ENCODE results near the gene CTSL. TPM values are rescaled to one million over a fixed set of nuclear protein-coding genes. Genes with fewer than 3 reads are reported as not detected.

Gene CTSL
- total RNA-seq: 107 TPM

DNA sequence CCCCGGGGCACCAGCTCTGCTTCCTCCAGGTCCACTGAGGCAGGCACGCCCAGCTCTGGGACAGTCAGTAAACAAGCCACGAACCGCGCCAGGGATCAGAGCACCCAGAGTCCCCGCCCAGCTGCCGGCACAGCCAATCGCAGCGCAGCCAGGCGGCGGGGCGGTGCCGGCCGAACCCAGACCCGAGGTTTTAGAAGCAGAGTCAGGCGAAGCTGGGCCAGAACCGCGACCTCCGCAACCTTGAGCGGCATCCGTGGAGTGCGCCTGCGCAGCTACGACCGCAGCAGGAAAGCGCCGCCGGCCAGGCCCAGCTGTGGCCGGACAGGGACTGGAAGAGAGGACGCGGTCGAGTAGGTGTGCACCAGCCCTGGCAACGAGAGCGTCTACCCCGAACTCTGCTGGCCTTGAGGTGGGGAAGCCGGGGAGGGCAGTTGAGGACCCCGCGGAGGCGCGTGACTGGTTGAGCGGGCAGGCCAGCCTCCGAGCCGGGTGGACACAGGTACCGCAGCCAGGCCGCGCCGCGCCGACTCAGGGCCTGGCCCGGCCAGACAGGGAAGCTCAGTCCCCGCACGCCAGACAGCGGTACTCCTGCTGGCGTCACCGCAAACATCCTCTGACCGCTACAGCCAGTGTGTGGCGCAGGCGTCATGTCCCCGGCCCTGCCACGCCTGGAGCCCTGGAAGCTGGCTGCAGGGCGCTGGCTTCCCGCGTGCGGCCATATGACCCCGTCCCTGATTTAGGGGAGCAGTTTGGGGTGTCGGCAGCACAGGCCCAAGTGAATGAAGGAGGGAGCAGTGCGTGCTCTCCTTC, at the start of gene CTSL:
Gene CTSL, plus strand, starts transcription at position 220 of the 810 bp plus-strand sequence. CDS start 1,485 bp downstream, outside the sequence.
- peak; percentile 93 for DNase-seq (ENCODE audit: low spot score)

GRCh38 chr9:87676976-87677775, 48.7 kb upstream of the CTSL start:
- peak; percentile 68 for DNase-seq (ENCODE audit: low spot score)

GRCh38 chr9:87677776-87678587, 47.9 kb upstream of the CTSL start:
- no peak for DNase-seq (ENCODE audit: low spot score)

- DNase-seq (ENCODE audit: low spot score): peak; percentile 51
Measured at GRCh38 chr9:87678650-87679355, 47.1 kb upstream of the CTSL start.

- no peak for DNase-seq (ENCODE audit: low spot score)
Measured at GRCh38 chr9:87681271-87682061, 44.5 kb upstream of the CTSL start.

DNA sequence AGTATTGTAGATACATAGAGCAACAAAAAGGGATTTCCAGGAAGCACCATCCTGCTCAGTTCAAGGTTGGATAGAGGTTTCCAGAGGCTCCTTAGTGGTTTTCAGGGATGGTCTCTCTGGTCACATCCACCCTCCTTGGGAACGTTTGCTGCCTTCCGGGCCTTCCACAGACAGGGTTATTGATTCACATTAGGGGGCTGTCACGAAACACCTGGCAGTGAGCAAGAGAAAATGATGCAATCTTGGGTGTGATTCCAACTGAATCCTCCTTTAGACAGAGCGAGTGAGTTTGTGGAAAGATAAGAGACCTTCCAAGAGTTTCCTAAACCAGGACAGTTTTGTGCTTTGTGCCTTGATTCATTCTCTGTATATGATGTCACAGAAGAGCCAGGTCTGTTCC, 43.8 kb upstream of the CTSL start:
- no peak for DNase-seq (ENCODE audit: low spot score)

GRCh38 chr9:87682618-87683017, 43.3 kb upstream of the CTSL start:
- DNase-seq (ENCODE audit: low spot score): no peak

DNA sequence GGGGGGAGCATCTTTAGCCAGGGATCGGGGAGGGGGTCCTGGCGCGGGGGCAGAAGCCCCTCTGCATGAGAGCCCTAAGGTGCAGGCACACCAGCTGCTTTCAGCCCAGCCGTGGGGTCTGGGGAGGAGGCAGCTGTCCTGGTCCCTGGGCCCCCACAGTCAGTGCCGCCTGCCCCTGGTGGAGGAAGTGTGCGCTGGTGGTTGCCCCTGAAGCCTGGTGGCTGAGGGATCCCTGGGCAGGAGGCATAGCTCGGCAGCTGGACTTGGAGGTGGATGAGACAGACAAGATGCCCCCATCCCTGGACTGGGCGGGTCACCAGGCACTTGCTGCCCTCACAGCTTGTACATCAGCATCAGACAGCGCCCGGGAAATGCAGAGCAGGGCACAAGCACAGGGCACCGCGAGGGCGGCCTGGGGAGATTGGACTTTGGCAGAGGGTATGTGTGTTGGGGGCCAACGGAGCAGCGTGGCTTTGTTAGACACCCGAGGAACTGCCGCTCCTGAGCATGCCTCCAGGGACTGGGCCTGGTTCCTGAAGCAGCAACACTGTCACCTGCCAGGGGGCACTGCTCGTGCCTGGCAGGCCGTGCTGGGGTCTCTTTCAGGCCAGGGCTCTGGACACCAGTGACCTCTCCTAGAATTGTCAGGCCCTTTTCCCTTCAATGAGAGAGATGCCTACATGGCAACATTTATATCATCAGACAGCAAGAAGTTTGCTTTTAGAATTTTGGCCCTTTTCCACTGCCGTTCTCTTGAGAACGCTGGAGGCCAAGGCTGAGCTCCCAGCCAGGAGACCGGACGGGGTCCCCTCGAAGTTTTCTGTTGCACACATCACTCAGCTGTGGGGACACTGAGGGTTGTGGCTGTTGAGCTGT, 41.9 kb upstream of the CTSL start:
- DNase-seq (ENCODE audit: low spot score): no peak

DNA sequence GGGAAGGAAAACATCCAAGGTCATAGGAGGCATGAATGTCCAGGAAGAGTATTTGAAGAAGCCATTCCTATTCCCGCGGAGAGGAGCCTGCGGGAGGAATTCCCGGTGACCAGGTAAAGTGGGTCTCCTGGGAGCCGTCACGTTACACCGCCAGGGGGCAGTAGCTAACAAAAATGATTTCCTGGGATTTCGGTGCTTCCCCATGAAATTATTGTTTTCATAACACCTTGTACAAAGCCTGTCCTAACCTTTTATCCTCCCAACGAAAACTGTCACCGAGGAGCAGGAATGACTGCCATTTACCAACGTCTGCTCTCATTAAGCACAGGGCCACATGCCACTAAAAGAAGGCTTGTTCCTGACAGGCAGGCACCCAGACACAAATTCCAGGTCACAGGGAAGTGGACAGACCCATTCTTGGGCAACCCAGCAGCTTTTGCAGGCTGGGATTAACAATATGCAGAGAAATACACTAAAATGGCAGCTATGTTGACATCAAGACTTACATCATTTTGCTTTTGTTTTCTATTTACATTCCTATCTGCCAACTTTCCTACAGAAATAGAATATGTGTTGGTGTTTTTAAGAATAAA, 41.2 kb upstream of the CTSL start:
- DNase-seq (ENCODE audit: low spot score): peak; percentile 55

GRCh38 chr9:87685441-87685840, 40.5 kb upstream of the CTSL start:
- no peak for DNase-seq (ENCODE audit: low spot score)

DNA sequence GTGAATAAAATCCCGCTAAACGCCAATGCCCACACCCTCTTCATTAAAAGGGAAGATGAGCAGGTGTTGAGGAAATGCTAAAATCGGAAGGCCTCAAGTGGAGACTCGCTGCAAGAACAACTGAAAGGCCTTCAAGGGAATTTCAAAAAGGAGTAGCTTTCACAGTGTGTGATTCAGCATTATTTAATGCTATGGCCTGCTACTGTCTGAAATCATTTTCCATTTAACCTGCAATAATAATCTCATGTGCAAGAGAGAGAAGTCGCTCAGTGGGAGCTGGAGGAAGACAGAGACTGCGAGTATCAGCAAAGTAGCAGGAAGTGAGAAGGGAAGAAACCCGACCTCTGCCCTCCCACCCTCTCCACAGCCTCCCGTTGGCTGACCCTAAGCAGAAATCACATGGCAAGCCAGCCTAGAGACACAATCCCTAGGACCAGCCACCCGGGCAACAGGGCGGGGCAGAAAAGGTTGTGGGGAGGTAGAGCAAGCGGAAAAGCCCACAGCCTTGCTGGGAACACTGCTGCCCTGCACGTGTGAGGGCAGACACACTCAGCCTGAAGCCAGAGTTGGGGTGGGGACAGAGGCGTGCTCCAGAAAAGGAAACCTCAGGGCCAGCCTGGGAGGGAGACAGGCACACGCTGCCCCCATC, 39.9 kb upstream of the CTSL start:
- DNase-seq (ENCODE audit: low spot score): peak; percentile 62

- no peak for DNase-seq (ENCODE audit: low spot score)
Measured at GRCh38 chr9:87686520-87687090, 39.3 kb upstream of the CTSL start.

- DNase-seq (ENCODE audit: low spot score): no peak
Measured at GRCh38 chr9:87687207-87687606, 38.7 kb upstream of the CTSL start.

- DNase-seq (ENCODE audit: low spot score): no peak
Measured at GRCh38 chr9:87694236-87694755, 31.6 kb upstream of the CTSL start.

GRCh38 chr9:87695523-87695922, 30.4 kb upstream of the CTSL start:
- no peak for DNase-seq (ENCODE audit: low spot score)

- DNase-seq (ENCODE audit: low spot score): no peak
Measured at GRCh38 chr9:87696641-87697040, 29.3 kb upstream of the CTSL start.

GRCh38 chr9:87698069-87698809, 27.7 kb upstream of the CTSL start:
- no peak for DNase-seq (ENCODE audit: low spot score)

All from mucosa of gallbladder (tissue), 1 donor.